HG02798 (cell line): Measurements from ENCODE around the gene KRTAP4-9.
"Not testable (repeated sequence)": the region's sequence is repeated elsewhere in the genome, so short reads cannot be mapped to it uniquely, and the experiment has no call there.

Experiments
- ATAC-seq: cut with Tn5 transposase; IDR thresholded peaks from one replicate; pipeline ENCODE4 v1.9.1; 2021; ENCODE audit warnings: mild to moderate bottlenecking; ENCODE audit not compliant: unreplicated experiment, poor library complexity

KRTAP4-9 gene

GRCh38 chr17:41123991-41124371 is 18.8 kb downstream of the KRTAP4-9 start, which contains the start of gene KRTAP4-12:
Gene KRTAP4-12 (minus strand): TSS chr17:41124182. CDS start chr17:41124122, 60 bp downstream.
- ATAC-seq: not testable (repeated sequence)

GRCh38 chr17:41125064-41125463 is 19.9 kb downstream of the KRTAP4-9 start:
- ATAC-seq: no peak

- no peak for ATAC-seq
These were observed 21.2 kb downstream of the KRTAP4-9 start for GRCh38 chr17:41126412-41126811.

- no peak for ATAC-seq
These were observed 22.2 kb downstream of the KRTAP4-9 start for GRCh38 chr17:41127371-41127770.

- ATAC-seq: no peak
These were observed 26.8 kb downstream of the KRTAP4-9 start for GRCh38 chr17:41131979-41132378.

- ATAC-seq: no peak
These were observed 28.9 kb downstream of the KRTAP4-9 start for GRCh38 chr17:41133880-41134735.

GRCh38 chr17:41139865-41140264 is 34.7 kb downstream of the KRTAP4-9 start:
- not testable (repeated sequence) for ATAC-seq

- ATAC-seq: no peak
These were observed 35.4 kb downstream of the KRTAP4-9 start, which contains the start of gene KRTAP4-6 for GRCh38 chr17:41140360-41141131. Gene KRTAP4-6 (minus strand): TSS chr17:41140544. CDS start chr17:41140487, 57 bp downstream.

GRCh38 chr17:41141361-41141760 is 36.2 kb downstream of the KRTAP4-9 start:
- ATAC-seq: no peak

GRCh38 chr17:41144846-41145245 is 39.7 kb downstream of the KRTAP4-9 start:
- no peak for ATAC-seq

- ATAC-seq: no peak
These were observed 40.1 kb downstream of the KRTAP4-9 start for GRCh38 chr17:41145261-41145660.

GRCh38 chr17:41147531-41148204 is 42.5 kb downstream of the KRTAP4-9 start:
- ATAC-seq: no peak

GRCh38 chr17:41148971-41149651 is 43.9 kb downstream of the KRTAP4-9 start:
- not testable (repeated sequence) for ATAC-seq

- no peak for ATAC-seq
These were observed 44.4 kb downstream of the KRTAP4-9 start, which contains the start of gene KRTAP4-5 for GRCh38 chr17:41149652-41149985. Gene KRTAP4-5 (minus strand): TSS chr17:41149825. CDS start chr17:41149767, 58 bp downstream.

GRCh38 chr17:41150026-41150425 is 44.8 kb downstream of the KRTAP4-9 start:
- no peak for ATAC-seq

GRCh38 chr17:41151525-41151924 is 46.3 kb downstream of the KRTAP4-9 start:
- no peak for ATAC-seq

GRCh38 chr17:41153856-41154255 is 48.7 kb downstream of the KRTAP4-9 start:
- ATAC-seq: no peak
